HG03095 (cell line): ENCODE results near the gene FURIN.
"Not testable (repeated sequence)": the region's sequence is repeated elsewhere in the genome, so short reads cannot be mapped to it uniquely, and the experiment has no call there.

Experiments used
- ATAC-seq: cut with Tn5 transposase; IDR thresholded peaks from one replicate; pipeline ENCODE4 v1.9.1; 2021; ENCODE audit warnings: moderate library complexity; ENCODE audit not compliant: unreplicated experiment

The FURIN gene

DNA sequence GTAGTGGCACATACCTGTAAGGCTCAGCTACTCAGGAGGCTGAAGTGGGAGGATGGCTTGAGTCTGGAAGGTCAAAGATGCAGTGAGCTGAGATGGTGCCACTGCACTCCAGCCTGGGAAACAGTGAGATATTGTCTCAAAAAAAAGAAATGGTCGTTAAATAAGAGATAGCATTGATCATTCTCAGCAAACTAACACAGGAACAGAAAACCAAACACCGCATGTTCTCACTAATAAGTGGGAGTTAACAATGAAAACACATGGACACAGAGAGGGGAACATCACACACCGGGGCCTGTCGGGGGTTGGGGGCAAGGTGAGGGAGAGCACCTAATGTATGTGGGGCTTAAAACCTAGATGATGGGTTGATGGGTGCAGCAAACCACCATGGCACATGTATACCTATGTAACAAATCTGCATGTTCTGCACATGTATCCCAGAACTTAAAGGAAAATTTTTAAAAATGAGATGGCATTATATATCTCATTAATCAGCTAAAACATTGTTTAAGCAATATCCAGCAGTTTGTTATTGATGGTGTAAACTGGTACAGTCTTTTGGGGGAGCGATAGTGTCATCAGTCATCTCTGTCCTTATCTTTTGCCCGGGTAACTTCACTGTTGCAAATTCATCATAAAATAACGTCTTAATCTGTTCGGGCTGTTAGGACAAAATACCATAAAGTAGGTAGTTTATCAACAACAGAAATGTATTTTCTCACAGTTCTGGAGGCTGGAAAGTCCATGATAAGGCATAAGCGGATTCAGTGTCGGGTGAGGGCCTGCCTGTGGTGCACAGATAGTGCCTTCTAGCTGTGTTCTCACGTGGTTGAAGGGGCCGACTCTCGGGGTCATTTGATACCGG lies 33.0 kb downstream of the FURIN start:
- ATAC-seq: no peak

DNA sequence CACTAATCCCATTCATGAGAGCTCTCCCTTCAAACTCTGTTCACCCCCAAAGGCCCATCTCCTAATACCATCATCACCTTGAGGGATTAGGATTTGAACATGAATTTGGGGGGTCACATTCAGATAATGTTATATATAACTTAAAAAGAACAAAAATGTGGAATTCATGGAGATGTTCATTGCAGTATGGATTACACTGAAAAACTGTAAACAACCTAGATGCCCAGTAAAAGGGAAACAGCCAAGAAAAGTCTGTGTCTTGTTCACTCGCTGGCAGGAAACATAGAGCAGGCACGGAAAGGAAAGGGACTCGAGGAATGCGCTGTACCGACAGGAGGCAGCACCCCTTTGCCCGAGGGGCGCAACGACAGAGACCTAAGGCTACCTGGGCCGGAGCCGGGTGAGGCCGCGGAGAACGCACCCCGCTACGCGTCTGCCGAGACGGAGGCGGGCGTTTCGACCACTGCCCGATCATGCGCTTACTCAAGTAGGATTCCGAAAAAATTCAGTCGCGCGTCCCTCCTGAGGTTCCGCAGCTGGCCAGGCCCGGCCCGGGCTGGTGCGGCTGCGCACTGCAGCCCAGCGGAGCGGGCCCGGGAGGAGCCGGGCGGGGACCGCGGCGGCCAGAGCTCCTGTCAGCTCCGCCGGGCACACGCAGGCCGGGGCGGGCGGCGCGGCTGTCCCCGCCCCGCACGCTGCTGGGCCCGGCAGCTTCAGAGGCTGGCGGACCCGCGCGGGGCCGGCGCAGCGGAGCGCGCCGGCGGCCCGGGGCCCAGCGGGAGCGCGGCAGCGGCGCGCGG lies 33.9 kb downstream of the FURIN start:
- peak; percentile 64 for ATAC-seq

DNA sequence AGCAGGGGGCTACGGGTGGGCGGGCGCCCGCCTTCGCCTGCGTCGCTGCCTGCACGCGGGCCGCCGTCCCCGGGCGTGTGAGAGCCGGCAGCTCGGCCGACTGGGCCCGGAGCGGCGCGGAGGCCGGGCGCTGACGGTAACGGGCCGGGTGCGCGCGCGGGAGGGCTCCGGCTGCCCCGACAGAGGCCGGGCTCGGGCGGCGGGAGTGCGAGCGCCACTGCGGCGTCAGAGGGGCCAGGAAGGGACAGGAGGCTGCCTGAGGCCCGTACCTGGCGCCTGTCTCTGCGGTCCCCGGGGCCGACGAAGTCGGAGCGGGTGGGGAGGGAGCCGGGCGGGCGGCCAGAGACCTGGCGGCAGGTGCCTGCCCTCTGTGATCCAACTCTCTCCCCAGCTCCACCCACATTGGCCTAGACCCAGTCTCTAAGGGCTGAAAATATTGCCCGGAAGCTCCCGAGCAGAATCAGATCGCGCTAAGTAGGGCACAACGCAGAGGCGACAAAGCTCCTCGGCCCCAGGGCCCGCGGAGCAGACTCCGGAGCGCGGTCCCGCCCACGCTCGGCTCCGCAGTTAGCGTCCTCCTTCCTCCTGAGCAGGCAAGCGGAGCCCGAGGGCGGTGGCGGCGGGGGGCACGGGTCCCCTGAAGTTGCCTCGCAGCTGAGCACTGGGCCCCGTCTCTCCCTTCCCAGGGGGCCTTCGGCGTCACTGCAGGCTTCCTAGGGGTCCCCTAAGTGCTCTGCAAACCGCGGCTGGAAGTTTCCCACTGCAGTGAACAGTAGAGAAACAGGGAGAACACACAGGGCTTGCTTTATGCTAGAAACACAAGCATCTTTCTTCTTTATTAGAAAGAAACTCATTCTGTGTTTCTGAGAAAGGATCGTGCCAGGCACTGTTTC lies 34.7 kb downstream of the FURIN start, which contains the start of gene MAN2A2:
TSS of gene MAN2A2 (plus strand) at position 463 of the 893 bp plus-strand sequence. CDS start 906 bp downstream, outside the sequence.
- peak; percentile 46 for ATAC-seq

DNA sequence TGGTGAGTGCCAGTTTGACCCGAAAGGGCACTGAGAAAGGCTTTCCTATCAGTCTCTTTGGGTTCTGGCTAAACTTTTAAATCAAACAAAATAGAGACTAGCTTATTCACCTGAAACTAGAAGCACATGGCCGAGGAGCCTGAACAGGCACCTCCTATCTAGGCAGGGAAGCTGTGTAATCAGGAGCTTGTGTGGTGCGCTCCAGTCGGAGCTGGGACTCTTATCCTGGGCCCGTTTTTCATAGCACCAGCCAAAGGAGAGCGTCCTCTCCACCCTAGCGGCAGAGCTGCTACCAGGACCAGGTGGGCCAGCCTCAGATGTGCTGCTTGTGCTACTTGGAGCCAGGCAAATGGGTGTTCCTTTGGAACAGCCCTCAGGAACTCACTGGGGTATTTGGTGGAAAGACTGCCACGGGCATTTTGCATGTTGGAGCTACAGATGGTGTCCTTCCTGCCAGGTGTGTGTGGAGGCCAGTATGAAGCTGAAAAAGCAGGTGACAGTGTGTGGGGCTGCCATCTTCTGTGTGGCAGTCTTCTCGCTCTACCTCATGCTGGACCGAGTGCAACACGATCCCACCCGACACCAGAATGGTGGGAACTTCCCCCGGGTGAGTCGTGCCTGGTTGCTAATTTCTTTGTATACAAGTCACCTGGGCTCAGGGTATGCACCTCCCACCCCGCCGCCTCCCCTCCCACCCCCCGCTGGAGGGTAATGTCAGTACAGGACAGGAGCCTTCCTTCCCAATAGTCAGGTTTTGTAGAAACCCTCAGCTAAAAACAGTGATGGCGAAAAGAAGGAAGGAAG lies 35.5 kb downstream of the FURIN start:
- no peak for ATAC-seq

DNA sequence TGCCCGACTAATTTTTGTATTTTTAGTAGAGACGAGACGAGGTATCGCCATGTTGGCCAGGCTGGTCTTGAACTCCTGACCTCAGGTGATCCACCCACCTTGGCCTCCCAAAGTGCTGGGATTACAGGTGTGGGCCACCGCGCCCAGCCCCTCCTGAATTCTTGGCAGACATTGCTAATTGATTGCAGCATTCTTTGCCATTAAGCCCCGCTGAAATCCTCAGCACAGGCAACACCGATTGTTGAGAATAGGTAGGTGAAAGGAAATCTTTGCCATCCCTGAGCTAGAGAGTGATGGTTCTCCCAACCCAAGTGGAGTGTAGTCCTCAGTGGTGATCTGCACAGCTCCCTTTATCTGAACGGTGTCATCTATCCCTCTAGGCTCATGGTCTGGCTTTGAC lies 36.4 kb downstream of the FURIN start:
- ATAC-seq: no peak

DNA sequence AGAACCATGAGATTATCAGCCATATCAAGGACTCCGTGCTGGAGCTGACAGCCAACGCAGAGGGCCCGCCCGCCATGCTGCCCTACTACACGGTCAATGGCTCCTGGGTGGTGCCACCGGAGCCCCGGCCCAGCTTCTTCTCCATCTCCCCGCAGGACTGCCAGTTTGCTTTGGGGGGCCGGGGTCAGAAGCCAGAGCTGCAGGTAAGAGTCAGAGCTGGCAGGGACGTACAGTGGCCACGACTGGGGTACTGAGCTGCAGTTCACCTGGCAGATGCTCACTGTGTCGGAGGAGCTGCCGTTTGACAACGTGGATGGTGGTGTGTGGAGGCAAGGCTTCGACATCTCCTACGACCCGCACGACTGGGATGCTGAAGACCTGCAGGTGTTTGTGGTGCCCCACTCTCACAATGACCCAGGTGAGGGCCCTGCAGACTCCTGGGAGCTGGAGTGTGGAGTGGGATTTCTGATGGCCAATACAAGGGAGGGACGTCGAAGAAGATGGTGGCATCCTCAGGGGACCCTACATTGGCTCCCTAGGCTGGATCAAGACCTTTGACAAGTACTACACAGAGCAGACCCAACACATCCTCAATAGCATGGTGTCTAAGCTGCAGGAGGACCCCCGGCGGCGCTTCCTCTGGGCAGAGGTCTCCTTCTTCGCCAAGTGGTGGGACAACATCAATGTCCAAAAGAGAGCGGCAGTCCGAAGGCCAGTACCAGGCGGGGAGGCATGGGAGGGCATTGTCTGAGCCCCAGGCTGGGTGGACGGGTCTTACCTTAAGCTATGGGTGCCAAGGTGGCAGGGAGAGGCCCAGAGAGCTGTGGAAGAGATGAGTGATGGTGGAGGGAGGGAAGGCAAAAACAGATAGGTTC lies 37.2 kb downstream of the FURIN start:
- ATAC-seq: no peak

DNA sequence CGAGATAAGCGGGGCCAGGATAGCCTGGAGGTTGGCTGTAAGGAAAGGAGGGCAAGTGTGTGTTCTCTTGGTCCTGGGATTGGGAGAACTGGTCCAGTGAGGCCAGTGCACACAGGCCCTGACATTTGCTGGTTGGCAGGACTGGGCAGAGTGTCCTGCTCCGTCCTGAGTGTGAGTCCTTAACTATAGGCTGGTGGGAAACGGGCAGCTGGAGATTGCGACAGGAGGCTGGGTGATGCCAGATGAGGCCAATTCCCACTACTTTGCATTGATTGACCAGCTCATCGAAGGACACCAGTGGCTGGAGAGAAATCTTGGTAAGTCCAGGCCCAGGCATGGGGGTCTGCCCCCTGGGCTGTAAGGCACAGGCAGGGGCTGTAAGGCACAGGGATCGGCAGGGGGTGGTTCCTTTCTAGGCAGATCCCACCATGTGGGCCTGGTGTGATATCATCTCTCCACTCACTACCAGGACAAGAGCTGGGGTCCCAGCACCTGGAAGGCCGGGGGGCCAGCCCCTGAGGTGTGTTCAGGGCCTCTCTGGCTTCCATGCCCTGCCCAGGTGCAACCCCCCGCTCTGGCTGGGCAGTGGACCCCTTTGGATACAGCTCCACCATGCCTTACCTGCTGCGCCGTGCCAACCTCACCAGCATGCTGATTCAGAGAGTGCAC lies 37.9 kb downstream of the FURIN start:
- no peak for ATAC-seq

DNA sequence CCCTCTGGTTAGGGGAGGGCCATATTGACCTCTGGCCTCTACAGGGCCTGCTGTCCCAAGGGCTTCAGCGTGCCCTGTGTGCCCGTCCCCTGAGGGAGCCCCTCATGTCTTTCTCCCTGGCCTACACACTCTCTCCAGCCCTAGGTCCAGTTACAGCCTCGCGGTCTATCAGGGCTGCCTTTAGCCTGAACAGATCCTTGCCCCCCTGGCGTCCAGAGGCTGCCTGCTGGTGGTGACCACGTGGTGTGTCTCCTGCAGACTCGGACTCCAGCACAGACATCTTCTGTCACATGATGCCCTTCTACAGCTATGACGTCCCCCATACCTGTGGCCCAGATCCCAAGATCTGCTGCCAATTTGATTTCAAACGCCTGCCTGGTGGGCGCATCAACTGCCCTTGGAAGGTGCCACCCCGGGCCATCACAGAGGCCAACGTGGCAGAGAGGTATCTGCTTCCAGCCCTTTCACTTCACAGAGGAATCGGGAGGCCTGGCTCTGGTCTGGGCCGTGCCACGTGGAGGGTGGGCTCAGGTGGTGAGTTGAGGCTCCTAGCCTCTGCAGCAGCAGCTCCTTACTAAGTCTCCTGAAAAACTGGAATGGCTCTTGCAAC lies 38.8 kb downstream of the FURIN start:
- no peak for ATAC-seq

DNA sequence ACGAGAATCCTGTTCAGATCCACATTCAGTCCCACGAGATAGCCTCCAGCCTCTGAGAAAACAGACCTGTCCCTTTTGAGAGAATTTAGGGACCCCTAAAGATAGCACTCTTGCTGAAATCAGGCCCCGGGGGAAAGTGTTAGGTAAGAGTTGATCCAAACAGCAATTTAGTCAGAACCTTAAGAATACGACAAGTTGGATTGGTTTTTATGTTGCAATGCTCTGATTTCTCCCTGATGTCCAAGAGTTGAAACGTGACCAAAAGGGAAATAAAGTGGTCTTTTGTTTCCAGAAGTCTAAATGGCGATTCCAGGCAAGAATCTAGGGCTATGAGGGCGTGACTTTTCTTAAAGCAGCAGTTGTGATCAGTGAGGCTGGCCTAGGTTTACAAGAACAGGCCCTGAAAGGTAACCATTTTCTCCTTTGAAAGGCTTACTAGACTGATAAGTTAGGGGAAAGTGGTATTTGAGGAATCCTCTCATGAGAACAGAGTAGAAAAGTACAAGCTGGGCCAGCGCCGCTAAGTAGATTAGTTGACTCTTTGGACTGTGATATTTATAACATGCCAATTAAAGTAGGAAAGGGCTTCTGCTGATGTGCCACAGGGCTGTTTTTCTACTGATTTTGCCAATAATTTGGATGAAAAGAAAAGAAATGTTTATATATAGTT lies 39.6 kb downstream of the FURIN start:
- no peak for ATAC-seq

DNA sequence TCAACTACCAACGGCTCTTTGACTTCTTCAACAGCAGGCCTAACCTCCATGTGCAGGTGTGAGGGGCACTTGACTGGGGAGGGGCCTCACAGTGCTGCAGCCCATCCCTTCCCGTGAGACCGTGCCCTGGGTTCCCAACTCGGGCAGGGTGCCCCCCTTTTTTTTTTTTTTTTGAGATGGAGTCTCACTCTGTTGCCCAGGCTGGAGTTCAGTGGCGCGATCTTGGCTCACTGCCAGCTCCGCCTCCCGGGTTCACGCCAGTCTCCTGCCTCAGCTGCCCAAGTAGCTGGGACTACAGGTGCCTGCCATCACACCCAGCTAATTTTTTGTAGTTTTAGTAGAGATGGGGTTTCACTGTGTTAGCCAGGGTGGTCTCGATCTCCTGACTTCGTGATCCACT lies 41.1 kb downstream of the FURIN start:
- ATAC-seq: not testable (repeated sequence)

DNA sequence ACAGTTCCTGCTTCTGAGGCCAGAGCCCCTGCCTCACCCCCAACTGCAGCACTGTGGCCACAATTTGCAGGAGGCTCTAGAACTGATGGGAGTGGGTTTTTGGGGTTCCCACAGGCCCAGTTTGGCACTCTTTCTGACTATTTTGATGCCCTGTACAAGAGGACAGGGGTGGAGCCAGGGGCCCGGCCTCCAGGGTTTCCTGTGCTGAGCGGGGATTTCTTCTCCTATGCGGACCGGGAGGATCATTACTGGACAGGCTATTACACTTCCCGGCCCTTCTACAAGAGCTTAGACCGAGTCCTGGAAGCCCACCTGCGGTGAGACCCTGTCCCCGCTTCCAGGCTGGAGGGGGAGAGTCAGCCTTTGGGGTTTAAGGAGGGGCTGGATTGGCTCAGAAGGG lies 41.6 kb downstream of the FURIN start:
- no peak for ATAC-seq

DNA sequence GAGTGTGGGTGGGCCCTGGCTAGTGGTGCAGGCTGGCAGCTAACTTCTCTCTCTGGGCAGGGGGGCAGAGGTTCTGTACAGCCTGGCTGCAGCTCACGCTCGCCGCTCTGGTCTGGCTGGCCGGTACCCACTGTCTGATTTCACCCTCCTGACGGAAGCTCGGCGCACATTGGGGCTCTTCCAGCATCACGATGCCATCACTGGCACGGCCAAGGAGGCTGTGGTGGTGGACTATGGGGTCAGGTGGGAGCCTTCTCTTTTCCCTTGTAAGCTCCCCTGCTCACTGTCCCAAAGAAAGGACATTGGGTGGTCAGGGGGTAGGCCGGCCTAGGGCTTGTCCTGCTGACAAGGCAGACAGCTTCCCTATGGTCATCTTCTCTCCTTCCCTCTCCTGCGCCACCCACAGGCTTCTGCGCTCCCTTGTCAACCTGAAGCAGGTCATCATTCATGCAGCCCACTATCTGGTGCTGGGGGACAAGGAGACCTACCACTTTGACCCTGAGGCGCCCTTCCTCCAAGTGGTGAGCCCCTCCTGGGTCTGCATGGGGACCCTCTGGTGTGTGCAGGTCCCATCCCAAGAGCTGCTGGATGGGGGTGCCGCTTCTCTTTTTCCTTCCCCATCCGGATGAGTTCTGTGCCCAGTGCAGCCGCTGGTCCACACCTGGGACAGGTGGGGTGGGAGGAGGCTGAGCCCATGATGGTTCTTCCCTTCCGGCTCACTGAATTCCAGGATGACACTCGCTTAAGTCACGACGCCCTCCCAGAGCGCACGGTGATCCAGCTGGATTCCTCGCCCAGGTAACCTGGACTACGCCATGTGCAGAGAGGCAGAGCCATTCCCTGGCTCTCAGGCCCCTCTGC lies 42.3 kb downstream of the FURIN start:
- ATAC-seq: no peak

DNA sequence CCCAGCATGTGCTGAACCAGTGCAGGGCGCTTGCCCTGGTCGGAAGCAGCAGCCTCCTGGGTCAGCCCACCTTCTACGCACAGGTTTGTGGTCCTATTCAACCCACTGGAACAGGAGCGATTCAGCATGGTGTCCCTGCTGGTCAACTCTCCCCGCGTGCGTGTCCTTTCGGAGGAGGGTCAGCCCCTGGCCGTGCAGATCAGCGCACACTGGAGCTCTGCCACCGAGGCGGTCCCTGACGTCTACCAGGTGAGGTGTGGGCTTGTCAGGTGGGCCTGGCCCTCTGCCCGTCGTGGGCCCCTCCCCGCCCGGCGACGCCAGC lies 42.9 kb downstream of the FURIN start:
- ATAC-seq: no peak

DNA sequence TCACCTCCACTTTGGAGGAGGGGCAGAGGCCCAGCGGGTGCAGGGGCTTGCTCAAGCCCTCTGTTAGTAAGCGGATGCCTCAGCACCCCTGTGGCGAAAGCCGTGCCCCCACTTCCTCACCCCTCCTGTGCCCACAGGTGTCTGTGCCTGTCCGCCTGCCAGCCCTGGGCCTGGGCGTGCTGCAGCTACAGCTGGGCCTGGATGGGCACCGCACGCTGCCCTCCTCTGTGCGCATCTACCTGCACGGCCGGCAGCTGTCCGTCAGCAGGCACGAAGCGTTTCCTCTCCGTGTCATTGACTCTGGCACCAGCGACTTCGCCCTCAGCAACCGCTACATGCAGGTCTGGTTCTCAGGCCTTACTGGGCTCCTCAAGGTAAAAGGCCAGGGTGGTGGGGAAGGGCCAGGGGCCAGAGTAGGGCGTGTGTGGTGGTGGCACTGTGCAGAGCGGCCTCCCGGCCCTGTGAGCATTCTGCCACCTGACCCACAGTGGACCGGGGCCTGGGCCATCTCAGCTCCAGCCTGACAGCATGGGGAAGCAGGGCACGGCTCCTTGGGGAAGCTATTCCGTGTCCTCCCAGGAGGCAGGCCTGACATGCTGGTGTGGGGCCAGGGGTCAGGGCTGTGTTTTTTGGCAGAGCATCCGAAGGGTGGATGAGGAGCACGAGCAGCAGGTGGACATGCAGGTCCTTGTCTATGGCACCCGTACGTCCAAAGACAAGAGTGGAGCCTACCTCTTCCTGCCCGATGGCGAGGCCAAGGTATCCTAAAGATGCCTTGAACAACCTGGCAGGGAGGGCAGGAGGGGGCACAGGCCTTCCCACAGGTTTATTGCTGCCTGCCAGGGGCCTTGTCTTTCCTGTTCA lies 43.8 kb downstream of the FURIN start:
- no peak for ATAC-seq

DNA sequence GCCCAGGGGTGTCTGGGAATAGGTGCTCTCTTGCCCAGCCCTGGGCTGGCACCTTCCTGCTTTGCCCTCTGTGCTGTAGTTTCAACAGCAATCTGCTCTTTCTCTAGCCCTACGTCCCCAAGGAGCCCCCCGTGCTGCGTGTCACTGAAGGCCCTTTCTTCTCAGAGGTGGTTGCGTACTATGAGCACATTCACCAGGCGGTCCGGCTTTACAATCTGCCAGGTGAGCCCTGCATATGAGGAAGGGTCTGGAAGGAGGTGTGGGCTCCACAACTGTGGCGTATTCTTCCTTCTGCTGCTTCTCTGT lies 44.3 kb downstream of the FURIN start:
- ATAC-seq: no peak

DNA sequence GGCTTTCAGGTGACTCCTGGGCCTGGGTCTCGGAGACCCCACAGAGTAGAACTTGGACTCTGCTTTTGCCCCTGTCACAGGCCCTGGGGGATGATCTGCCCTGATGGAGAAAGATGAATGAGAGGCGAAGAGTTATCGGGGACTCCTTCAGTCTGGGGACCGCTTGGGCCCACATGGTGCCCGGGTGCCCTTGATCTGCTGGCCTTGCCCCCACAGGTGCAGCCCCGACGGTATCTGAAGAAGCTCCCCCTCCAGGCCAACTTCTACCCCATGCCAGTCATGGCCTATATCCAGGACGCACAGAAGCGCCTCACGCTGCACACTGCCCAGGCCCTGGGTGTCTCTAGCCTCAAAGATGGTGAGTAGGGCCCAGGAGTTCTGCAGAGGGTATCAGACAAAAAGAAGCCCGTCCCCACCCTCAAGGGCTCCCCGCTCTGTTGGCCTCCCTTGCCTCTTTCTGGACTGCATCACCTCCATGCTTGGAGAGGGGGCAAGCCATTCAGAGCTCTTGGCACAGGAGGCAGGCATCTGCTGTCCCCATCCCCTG lies 45.1 kb downstream of the FURIN start:
- no peak for ATAC-seq
